Loucy (cell line): ENCODE results near the gene SERBP1.

Experiments used
- H2AFZ ChIP-seq: fragments of 200-600 bp; sonication (generic); 2 replicates; pipeline ENCODE4 v1.6.0; 2016; ENCODE audit warnings: antibody characterized with exemption, mild to moderate bottlenecking, low read length, moderate library complexity
- H3F3A ChIP-seq: fragments of 200-600 bp; 2 replicates; pipeline ENCODE4 v1.6.0; 2016; ENCODE audit warnings: antibody characterized with exemption, low read depth, mild to moderate bottlenecking
- H3K27me3 ChIP-seq: fragments of 200-600 bp; sonication (generic); 2 replicates; pipeline ENCODE4 v1.6.1; 2014; ENCODE audit warnings: low read length, mild to moderate bottlenecking; ENCODE audit not compliant: insufficient read depth, poor library complexity, severe bottlenecking
- H3K36me3 ChIP-seq: fragments of 200-600 bp; sonication (generic); 2 replicates; pipeline ENCODE4 v1.6.1; 2016; ENCODE audit warnings: low read length; ENCODE audit not compliant: insufficient read depth
- H3K4me1 ChIP-seq: fragments of 200-600 bp; sonication (generic); 2 replicates; pipeline ENCODE4 v1.5.1; 2014; ENCODE audit warnings: low read length, mild to moderate bottlenecking; ENCODE audit not compliant: insufficient read depth, poor library complexity, severe bottlenecking
- H3K4me2 ChIP-seq: fragments of 200-600 bp; sonication (generic); 2 replicates; pipeline ENCODE4 v1.6.0; 2014; ENCODE audit warnings: antibody characterized with exemption, low read length, low read depth, mild to moderate bottlenecking; ENCODE audit not compliant: poor library complexity, severe bottlenecking
- H3K4me3 ChIP-seq: fragments of 200-600 bp; sonication (generic); 2 replicates; pipeline ENCODE4 v1.5.1; 2014; ENCODE audit warnings: low read length, mild to moderate bottlenecking, mixed read lengths; ENCODE audit not compliant: poor library complexity, severe bottlenecking
- H3K79me2 ChIP-seq: fragments of 200-600 bp; sonication (generic); 2 replicates; pipeline ENCODE4 v1.6.1; 2014; ENCODE audit warnings: low read length; ENCODE audit not compliant: insufficient read depth
- H3K9ac ChIP-seq: fragments of 200-600 bp; sonication (generic); 2 replicates; pipeline ENCODE4 v1.6.0; 2014; ENCODE audit warnings: mild to moderate bottlenecking, low read depth, low read length, moderate library complexity; ENCODE audit not compliant: poor library complexity, severe bottlenecking
- H3K9me2 ChIP-seq: fragments of 200-600 bp; sonication (generic); replicated peaks from 2 replicates; pipeline ENCODE4 v1.6.1; 2016; ENCODE audit warnings: low read depth, low read length, mixed read lengths
- H3K9me3 ChIP-seq: fragments of 200-600 bp; sonication (generic); 2 replicates; pipeline ENCODE4 v1.6.1; 2014; ENCODE audit warnings: mild to moderate bottlenecking, antibody characterized with exemption, low read length, low read depth; ENCODE audit not compliant: insufficient read depth
- H4K20me1 ChIP-seq: fragments of 200-600 bp; sonication (generic); 2 replicates; pipeline ENCODE4 v1.6.0; 2014; ENCODE audit warnings: antibody characterized with exemption, low read length, mild to moderate bottlenecking; ENCODE audit not compliant: insufficient read depth, poor library complexity, severe bottlenecking
- CTCF ChIP-seq: fragments of 200-600 bp; sonication (generic); conservative IDR thresholded peaks from 2 replicates; pipeline ENCODE4 v1.5.1; 2014; ENCODE audit warnings: mild to moderate bottlenecking, antibody characterized with exemption, low read length
- EZH2phosphoT487 ChIP-seq: fragments of 200-600 bp; IDR thresholded peaks from 2 replicates; pipeline ENCODE4 v1.6.1; 2018; ENCODE audit warnings: antibody characterized with exemption, mild to moderate bottlenecking, moderate library complexity, borderline replicate concordance

Gene SERBP1

GRCh38 chr1:67468066-67468718 lies 38.0 kb upstream of the SERBP1 start:
- Histone ChIP-seq H3K9ac (no peak overlapping the region), H3K9me2 (no peaks in the 10 kb centered on the region), H3K9me3 (no peaks in the 10 kb centered on the region), H3K27me3 (no peaks in the 10 kb centered on the region), H3K4me1 (peaks cover 4% of the 10 kb centered on the region), H3K36me3 (no peaks in the 10 kb centered on the region), H2AFZ (no peak overlapping the region), H3F3A (no peaks in the 10 kb centered on the region), H3K4me2 (no peak overlapping the region), H3K4me3 (no peak overlapping the region), H3K79me2 (no peaks in the 10 kb centered on the region), H4K20me1 (no peaks in the 10 kb centered on the region)
- TF ChIP-seq EZH2phosphoT487: no peak
- TF ChIP-seq CTCF: no peak

- no peaks in the 10 kb centered on the region for H3K79me2 ChIP-seq
- H3K9me3 ChIP-seq: no peaks in the 10 kb centered on the region
- no peak overlapping the region for H3K4me2 ChIP-seq
- H4K20me1 ChIP-seq: no peaks in the 10 kb centered on the region
- no peak for TF ChIP-seq EZH2phosphoT487
- H3K36me3 ChIP-seq: no peaks in the 10 kb centered on the region
- H3K27me3 ChIP-seq: no peaks in the 10 kb centered on the region
- H2AFZ ChIP-seq: no peak overlapping the region
- H3K9me2 ChIP-seq: no peaks in the 10 kb centered on the region
- no peak overlapping the region for H3K9ac ChIP-seq
- peaks cover 4% of the 10 kb centered on the region for H3K4me1 ChIP-seq
- H3F3A ChIP-seq: no peaks in the 10 kb centered on the region
- H3K4me3 ChIP-seq: no peak overlapping the region
These were observed 35.2 kb upstream of the SERBP1 start for GRCh38 chr1:67465375-67465774.

- Histone ChIP-seq H3K9me2 (no peaks in the 10 kb centered on the region), H3K4me3 (no peak overlapping the region), H3K9me3 (no peaks in the 10 kb centered on the region), H3K36me3 (no peaks in the 10 kb centered on the region), H2AFZ (no peak overlapping the region), H3K79me2 (no peaks in the 10 kb centered on the region), H3K9ac (no peak overlapping the region), H3K4me2 (no peak overlapping the region), H3K27me3 (no peaks in the 10 kb centered on the region), H3K4me1 (peaks cover 4% of the 10 kb centered on the region), H4K20me1 (no peaks in the 10 kb centered on the region), H3F3A (no peaks in the 10 kb centered on the region)
- TF ChIP-seq EZH2phosphoT487 (no peak), CTCF (no peak)
These were observed 34.5 kb upstream of the SERBP1 start for GRCh38 chr1:67464746-67465145.

- Histone ChIP-seq H3K4me1 (peaks cover 4% of the 10 kb centered on the region), H3K9me2 (no peaks in the 10 kb centered on the region), H3K27me3 (no peaks in the 10 kb centered on the region), H4K20me1 (no peaks in the 10 kb centered on the region), H3K9ac (no peak overlapping the region), H3K9me3 (no peaks in the 10 kb centered on the region), H3K4me2 (no peak overlapping the region), H3F3A (no peaks in the 10 kb centered on the region), H3K4me3 (no peak overlapping the region), H3K36me3 (no peaks in the 10 kb centered on the region), H2AFZ (no peak overlapping the region), H3K79me2 (no peaks in the 10 kb centered on the region)
- TF ChIP-seq CTCF (no peak), EZH2phosphoT487 (no peak)
These were observed 33.9 kb upstream of the SERBP1 start for GRCh38 chr1:67464058-67464457.
